Activated CD4-positive, alpha-beta T cell treated with anti-CD3 and anti-CD28 coated beads for 1 hour (primary cell): Measurements from ENCODE around the gene DNAH17.

ENCODE experiments used
- DNase-seq: peaks from one replicate; pipeline ENCODE4 v3.0.0-alpha.2; 2020

Gene DNAH17

DNA sequence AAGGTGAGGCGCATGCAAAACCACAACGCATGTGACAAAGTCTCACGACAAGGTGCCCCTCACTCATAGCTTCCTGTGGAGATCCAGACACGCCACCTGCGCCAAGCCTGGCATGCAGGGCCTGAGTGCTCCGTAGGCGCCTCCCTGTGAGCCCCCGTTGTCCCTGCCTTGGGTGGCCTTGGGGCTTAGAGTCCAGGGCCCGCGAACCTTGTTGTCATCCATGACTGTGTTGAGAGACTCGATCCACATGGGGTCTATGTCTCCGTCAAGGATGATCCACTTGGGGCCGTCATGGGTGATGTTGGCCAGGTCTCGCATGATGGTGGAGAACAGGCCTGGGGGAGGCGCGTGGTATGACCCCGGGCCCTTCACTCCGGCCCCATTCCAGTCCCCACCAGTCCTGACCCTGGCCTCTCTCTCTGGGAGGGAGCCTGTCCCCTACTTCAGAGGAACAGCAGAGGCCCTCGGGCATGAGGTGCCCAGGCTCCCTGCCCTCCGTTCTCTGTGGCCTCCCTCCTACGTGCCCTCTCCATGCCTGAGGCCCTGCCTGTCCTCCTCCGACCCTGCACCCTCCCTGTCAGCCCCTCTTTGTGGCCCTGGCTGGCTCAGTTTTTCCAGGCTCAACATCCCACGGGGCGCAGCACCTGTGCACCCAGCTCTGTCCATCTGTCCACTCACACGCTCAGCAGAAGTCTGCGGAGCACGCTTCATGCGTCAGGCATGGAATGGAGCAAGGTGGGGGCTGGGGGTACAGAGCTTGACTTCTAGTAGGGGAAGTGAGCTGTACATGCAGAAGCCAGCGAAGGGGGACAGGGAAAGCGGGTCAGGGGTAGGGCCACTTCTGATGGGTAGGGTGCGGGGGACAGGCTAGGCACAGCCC, 85.7 kb downstream of the DNAH17 start:
- no peak for DNase-seq

DNA sequence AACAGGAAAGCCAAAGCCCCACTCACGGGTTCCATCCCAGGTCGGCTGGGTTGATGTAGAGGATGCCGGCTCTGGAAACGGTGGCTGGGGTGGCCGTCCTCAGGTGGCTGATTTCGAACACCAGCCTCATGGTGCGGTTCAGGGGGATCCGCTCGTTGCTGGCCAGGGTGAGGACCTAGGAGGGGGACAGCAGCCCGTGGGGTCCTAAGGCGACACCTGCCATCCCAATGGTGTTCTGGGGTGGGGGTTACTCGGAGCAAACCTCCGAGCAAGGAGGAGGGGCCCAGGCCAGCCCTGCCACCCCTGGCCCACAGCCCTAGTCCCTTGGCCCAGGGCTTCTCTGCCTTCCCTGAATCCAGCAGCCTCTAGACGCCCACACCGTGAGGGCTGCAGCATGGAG, 86.5 kb downstream of the DNAH17 start:
- no peak for DNase-seq

DNA sequence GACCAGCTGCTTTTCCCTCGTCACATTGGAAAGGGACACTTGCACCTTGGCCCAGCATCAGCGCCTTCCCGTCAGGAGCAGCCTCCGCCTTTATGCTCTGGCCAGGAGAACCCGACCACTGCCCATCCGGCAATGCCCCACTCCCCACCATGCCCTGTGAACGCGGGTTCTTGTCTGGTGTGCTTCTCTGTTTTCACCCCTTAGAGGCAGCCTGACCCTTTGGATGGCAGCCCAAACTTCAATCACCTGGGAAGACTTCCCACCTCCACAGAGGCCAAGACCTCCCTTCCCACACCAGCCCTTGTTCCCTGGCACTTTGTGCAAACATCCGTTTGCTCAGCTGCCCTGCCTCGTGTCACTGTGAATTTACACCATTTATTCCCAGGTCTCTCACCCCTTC, 87.0 kb downstream of the DNAH17 start:
- no peak for DNase-seq

DNA sequence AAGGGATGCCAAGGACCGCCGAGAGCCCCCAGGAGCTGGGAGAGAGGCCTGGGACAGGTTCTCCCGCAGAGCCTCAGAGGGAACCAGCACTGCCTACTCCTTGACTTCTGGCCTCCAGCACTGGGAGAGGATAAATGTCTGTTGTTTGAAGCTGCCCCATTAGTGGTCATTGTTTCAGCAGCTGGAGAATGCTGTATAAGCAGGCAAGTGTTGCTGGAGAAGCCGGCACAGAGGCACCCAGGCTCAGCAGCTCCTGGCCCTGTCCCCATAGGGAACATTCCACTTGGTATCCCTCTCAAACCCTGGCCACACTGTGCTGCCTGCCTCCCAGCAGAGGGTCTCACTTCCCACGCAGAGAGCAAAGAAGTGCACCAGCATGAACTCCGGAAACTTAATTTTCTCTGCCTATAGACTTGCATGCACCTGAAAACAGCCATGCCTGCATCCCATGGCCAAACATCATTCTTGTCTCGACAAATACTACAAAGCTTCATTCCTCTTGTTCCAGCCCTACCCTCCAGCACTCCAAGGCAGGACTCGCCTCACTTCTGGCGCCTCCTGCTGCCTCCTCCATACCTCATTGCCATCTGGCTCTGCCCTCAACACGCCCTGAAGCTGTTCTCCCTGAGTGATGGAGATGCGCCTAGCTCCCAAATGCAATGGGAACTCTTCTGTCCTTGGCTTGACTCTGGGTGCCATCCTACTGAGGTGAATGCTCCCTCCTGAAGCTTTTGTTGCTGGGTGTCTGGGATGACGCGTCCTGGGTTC, 88.1 kb downstream of the DNAH17 start:
- DNase-seq, result no peak

DNA sequence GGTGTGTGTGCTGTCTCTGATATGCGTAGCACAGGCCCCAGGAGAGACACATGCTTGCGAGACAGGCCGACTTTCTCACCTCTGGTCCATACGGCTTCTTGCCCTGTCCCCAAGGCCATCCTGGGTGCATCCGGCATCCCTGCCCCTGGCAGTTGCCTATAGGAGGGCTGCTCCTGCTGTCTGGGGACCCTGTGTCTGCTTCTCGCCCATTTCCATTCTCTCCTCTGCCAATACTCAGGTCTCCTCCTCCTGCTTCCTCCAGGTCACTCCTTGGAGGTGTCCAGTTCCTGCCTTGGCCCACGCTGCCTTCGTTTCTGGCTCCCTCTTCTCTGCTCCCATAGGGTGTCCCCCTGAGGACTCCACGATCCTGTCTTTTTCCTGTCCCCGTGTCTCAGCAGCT, 89.0 kb downstream of the DNAH17 start:
- no peak for DNase-seq

DNA sequence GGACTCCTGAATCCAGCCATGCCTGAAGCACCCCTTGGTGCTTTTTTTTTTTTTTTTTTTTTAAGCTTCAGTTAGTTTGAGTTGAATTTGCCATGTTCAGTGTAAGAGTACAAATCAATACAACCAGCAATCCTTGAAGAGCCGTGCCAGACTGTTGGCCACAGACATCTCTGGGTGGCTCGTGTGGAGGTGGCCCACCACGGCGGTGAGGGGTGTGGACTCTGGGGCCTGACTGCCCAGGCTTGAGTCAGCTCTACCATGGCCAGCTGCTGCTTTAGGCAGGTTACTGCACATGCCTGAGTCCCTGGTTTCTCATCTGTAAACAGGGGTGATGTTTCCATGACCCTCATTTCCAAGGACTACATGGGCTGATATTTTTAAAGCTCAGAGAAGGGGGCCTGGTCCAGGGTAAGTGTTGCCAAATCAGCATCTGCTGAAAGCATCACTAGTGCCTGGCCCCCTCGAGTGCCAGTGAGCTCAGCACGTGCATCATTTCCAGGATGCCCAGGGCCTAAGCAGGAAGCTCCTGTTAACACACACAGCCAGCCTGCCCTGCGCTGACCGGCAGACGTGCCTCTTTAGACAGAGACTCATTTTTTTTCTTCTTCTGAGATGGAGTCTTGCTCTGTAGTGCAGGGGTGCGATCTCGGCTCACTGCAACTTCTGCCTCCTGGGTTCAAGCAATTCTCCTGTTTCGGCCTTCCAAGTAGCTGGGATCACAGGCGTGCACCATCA, 90.1 kb downstream of the DNAH17 start:
- no peak for DNase-seq

DNA sequence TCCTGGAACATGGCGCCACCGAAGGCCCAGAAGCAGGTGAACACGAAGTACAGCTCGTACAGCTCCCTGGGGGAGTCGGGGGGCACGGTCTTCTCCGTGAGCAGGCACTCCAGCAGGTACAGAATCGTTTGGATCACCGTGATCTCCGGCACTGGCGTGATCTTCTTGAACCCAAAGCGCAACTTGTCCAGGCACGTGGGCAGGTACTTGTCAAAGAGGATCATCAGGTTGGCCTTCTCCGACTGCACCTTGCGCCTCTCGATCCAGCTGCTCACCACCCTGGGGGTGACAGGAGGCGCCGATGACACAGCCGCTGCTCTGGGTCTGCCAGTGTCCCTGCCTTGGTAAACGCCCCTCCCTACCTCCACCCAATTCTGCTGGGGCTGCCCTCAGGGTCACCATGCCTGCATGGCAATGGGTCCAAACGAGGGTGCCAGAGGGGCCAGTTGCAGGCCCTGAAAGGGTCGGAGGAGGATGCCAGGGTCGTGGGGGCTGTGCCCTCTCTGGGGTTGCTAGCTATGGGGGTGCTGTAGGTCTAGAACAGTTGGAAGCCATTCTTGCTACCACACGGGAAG, 90.9 kb downstream of the DNAH17 start:
- DNase-seq, result no peak

DNA sequence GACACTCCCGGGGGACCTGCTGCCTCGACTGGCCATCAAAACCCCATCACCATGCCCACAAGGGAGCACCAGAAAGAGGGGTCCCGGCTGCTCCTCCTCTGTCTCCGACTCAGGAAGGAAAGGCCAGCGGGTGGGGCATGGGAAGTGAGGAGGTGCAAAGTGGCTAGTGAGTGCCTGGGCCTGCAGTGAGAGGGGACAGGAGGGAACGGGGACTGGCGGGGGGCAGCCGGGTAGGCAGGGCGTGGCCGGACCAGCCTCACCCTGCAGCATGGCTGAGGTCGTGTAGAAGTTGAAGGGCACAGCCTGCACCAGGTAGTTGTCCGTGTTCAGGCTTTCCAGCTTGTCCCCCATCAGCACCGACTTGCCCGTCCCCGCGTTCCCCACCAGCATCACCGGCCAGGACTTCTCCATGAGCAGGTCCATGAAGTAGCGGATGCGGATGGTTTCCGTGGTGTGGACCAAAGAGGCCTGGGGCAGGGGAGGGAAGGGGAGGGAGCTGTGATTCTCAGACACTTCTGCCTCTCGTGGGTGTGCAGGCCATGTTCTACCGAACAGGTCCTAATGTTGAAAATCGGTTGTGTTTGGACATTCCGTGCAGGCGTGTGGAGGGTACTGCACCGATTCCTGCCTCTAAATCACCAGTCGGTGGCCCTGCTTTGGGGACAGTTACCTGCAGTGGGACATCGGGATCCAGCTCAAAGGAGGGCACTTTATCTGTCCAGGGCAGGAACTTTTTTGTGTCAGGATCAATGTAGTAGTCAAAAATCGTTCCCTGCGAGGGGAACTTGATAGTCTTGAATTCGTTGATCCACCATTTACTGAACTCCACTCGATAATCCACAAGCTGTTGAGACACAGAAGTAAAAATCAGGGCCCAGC, 91.7 kb downstream of the DNAH17 start:
- no peak for DNase-seq

DNA sequence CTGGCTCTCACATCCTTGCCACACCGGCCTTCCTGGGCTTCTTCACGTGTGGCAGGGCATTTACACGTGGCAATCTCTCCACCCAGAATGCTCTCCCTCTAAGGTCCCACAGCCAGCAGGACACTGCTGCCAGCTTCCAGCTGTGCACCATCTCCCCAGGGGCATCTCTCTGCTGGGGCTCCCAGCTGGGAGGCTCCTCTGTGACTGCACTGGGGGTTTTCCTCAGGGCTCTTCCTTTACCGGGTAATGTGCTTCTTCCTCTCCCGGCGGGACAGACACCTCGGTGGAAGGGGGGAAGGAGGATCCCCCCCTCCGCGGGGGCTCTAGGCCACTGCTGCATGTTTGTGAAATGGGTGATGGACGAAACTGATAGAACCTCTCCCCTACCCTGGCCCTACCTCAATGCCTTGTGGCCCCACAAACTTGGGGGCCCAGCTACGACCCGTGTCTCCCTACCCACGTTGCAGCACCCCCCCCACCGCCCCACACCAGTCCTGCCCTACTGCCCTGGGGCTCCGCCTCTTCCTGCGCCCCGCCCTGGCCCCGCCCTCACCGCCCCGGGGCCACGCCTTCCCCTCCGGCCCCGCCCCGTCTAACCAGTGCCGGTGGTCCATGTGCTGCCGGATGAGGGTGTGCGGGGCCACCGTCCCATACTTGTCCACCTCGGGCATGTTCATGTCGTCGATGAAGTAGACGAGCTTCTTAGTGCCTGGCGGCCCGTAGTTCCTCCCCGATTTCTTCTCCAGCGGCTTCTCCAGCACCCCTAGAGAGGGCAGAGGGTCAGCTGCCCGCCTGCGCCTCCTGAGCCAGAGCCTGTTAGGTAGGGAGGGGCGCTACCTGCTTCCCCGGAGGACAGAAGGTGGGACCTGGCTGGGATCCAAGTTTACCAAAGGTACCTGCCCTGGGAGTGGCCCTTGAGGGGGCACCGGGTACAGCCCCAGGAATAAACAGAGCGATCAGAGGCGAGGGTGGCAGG, 92.6 kb downstream of the DNAH17 start:
- DNase-seq, result peak; percentile 35

DNA sequence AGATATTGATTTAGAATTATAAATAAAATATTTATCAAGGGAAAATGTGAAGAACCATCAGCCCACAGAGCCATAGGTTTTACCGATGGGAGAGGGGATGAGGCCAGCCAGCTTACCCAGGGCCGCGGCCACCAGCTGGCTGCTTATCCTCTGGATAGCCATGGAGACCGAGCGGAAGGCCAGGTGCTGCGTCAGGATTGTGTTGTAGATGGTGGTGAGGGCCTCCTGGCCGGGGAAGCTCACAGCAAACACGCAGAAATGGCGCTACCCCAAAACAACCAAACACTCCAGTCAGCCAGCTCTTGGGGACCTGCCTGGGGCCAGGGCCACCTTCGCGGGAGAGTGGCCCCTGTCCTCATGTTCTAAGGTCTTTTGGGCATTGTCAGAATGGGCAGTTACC, 97.8 kb downstream of the DNAH17 start:
- no peak for DNase-seq

DNA sequence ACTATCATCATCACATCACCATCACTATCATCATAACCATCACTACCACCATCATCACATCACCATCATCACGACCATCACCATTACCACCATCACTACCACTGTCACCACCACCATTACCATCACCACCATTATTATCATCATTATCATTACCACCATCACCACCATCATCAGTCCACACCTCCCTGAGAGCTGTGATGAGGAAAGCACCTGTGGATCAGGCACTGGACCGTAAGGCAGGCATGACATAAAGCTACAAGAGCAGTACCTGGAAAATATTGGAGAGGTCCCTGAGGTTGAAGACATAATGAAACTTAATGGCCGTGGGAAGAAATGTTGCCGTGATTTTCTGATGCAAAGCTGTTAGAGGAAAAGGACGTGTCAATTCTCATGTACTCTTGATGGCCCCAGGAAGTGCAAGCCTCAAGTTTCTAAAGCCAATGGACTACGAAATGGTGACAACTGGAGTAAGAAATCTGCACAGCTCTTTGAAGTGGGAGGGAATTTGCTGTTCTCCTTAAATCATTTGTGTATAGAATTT, 98.4 kb downstream of the DNAH17 start:
- DNase-seq, result no peak

DNA sequence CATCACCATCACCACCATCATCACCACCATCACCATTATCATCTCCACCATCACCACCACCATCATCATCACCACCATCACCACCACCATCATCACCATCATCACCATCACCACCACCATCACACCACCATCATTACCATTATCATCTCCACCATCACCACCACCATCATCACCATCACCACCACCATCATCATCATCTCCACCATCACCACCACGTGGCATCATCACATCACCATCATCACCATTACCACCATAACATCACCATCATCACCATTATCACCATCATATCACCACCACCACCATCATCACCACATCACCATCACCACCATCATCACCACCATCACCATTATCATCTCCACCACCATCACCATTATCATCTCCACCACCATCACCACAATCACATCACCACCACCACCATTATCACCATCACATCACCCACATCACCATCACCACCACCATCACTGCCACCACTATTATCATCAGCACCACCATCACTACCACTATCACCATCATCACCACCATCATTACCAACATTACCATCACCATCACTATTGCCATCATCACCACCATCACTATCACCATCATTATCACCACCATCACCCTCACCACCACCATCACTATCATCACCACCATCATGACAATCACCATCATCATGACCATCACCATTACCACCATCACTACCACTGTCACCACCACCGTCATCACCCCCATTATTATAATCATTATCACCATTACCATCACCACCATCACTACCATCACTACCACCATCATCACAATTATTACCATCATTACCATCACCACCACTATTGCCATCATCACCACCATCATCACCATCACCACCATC, 99.1 kb downstream of the DNAH17 start:
- no peak for DNase-seq

DNA sequence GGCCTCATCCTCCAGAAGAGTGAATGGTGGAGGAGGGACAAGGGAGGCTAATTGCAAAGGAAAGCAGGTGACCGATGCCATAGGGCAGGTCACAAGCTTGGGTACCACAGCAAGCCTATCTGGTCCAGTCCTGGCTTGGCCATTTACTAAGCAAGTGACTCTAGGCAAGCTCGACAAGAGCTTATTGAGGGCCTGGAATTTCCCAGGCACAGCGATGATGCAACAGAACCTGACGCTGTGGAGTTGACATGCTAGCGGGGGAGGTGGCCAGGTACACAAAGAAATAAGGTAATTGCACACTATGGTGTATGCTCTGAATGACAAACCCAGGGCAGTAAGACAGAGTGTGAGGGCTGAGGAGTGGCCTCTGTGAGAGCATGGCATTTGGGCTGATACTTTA, 100.2 kb downstream of the DNAH17 start:
- DNase-seq, result no peak

DNA sequence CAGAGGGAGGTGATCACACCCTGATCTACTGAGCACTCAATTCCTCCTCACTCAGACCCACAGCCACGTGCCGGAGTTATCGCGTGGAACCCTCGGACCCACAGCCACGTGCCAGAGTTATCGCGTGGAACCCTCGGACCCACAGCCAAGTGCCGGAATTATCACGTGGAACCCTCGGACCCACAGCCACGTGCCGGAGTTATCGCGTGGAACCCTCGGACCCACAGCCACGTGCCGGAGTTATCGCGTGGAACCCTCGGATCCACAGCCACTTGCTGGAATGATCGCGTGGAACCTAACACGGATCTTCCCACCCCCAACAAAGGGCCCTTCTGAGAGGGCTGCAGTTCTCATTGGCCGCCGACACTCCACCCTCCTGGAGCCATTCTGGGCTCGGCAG, 101.0 kb downstream of the DNAH17 start:
- no peak for DNase-seq

DNA sequence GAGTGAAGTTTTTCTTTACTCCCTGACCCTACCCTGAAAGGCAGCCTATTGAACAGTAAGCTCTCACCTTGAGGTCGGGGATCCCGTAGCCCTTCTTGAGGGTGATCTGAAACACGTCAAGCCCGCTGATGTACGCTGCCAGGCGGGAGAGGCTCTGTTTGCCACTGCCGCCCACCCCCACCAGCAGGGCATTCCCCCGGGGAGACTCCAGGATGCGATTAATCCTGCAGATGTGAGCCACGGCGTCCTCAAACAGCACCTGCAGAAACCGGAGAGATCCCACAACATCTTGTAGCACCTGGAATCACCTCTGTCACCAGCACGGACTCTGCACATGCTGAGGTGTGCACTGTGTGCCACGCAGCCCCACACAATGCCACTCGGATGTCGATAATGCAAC, 102.0 kb downstream of the DNAH17 start:
- no peak for DNase-seq

DNA sequence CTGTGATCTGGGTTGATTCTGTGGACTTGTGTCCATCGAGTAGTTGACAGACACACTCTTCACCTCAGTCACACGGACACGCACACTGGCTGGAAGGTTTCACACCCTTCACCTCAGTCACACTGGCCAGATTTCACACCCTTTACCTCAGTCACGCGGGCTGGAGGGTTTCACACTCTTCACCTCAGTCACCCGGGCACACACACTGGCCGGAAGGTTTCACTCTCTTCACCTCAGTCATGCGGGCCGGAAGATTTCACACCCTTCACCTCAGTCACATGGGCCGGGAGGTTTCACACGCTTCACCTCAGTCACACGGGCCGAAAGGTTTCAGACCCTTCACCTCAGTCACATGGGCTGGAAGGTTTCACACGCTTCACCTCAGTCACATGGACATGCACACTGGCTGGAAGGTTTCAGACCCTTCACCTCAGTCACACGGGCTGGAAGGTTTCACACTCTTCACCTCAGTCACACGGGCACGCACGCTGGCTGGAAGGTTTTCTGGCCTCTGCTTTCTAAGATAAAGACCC, 102.5 kb downstream of the DNAH17 start:
- DNase-seq, result no peak

DNA sequence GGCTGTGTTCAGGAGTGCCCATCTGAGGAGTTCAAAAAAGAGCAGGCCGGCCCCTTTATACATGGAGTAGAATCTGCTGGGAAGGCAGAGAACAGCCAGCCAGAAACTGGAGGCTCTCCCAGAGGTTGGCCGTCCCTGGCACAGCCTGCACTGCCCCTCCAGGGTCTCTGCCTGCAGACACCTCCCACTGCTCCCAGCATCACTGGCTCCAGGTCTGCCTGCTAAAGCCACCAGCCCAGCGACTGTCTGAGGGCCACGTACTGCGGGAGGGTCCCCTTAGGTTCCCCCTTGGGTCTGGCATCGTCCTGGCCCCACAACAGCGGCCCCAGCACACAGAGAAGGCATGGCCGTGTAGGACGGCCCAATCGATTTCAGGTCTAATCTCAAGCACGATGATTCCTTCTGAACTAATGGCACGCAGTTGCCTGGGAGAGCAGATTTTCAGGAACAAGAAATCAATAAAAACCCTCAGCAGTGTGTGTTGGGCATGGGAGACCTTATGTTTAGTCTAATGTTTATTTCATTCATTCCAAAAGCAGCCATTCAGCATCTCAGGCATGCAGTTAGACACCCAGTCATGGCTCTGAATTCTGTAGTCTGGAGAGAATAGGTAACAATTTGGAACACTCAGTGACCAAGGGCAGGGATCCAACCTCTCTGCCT, 103.1 kb downstream of the DNAH17 start:
- no peak for DNase-seq

DNA sequence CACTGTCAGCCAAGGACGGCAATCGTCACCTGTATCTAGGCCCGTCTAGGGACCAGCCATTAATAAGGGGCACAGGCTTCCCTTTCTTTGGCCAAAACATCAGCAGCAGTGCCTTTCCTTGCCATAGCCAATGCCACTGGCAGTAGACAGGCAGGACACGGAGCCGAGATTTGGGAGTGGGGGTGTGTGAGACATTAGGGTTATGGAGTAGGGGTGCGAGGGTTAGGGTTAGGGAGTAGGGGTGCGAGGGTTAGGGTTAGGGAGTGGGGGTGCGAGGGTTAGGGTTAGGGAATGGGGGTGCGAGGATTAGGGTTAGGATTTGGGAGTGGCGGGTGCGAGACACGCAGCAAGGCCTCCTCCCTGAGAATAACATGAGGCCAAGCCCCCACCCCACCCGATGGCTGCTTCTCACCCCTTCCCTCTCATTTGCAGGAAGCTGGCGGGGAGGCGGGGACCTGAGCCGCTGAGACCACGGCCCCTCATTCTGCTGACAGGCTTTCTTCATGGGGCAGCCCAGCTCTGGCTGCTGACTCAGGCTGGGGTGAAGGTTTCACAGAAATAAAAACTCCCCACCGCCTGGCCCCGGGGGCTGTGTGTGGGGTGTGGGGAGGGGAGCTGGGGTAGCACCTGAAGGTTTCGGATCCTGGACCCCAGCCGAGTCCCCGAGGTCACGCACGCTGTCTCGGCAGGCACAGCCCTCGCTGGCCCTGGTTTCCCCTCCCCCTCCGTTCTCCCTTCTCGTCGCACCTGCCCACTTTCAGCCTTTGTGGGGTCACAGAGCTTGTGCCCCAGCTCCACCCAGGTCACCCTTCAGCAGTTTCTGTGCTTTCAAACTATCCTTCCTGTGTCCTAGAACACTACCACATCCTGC, 104.9 kb downstream of the DNAH17 start:
- no peak for DNase-seq
